ENCODE data around the gene PITPNM3. TPM values are rescaled to one million over a fixed set of nuclear protein-coding genes. Genes with fewer than 3 reads are reported as not detected.
A peak's percentile ranks its signal among the peaks of the same experiment; 100 is the strongest.

PITPNM3 gene
- total RNA-seq, 1 donor from 2014 or later = 2.2 TPM

- no peak for TF ChIP-seq CTCF (IDR thresholded peaks at IDR 0.05; ENCODE audit: insufficient read depth, low read length, poor library complexity, severe bottlenecking)
- Histone ChIP-seq H3K36me3 (ENCODE audit: control insufficient read depth, insufficient read depth, low read length) (no peaks in the 10 kb centered on the region), H3K4me3 (ENCODE audit: low read depth, low read length) (no peak overlapping the region), H3K27me3 (ENCODE audit: control insufficient read depth, insufficient read depth, low read length) (peaks cover 9% of the 10 kb centered on the region)
- no peak for DNase-seq (ENCODE audit: low read depth)
These were observed 133.6 kb downstream of the PITPNM3 start for GRCh38 chr17:6422654-6423241.

GRCh38 chr17:6421700-6422604 is 134.4 kb downstream of the PITPNM3 start:
- H3K4me3 ChIP-seq (ENCODE audit: low read depth, low read length) = no peak overlapping the region
- TF ChIP-seq CTCF (IDR thresholded peaks at IDR 0.05; ENCODE audit: insufficient read depth, low read length, poor library complexity, severe bottlenecking) = peak; percentile 85
- DNase-seq (ENCODE audit: low read depth) = no peak
- peaks cover 9% of the 10 kb centered on the region for H3K27me3 ChIP-seq (ENCODE audit: control insufficient read depth, insufficient read depth, low read length)
- no peaks in the 10 kb centered on the region for H3K36me3 ChIP-seq (ENCODE audit: control insufficient read depth, insufficient read depth, low read length)

GRCh38 chr17:6420173-6420641 is 136.1 kb downstream of the PITPNM3 start:
- DNase-seq (ENCODE audit: low read depth) = no peak
- Histone ChIP-seq H3K27me3 (ENCODE audit: control insufficient read depth, insufficient read depth, low read length) (peaks cover 9% of the 10 kb centered on the region), H3K36me3 (ENCODE audit: control insufficient read depth, insufficient read depth, low read length) (no peaks in the 10 kb centered on the region), H3K4me3 (ENCODE audit: low read depth, low read length) (no peak overlapping the region)
- peak; percentile 60 for TF ChIP-seq CTCF (IDR thresholded peaks at IDR 0.05; ENCODE audit: insufficient read depth, low read length, poor library complexity, severe bottlenecking)

- DNase-seq (ENCODE audit: low read depth) = no peak
- H3K4me3 ChIP-seq (ENCODE audit: low read depth, low read length) = no peak overlapping the region
- H3K36me3 ChIP-seq (ENCODE audit: control insufficient read depth, insufficient read depth, low read length) = no peaks in the 10 kb centered on the region
- peaks cover 4% of the 10 kb centered on the region for H3K27me3 ChIP-seq (ENCODE audit: control insufficient read depth, insufficient read depth, low read length)
- no peak for TF ChIP-seq CTCF (IDR thresholded peaks at IDR 0.05; ENCODE audit: insufficient read depth, low read length, poor library complexity, severe bottlenecking)
These were observed 140.7 kb downstream of the PITPNM3 start for GRCh38 chr17:6415616-6416015.

GRCh38 chr17:6413065-6413464 is 143.3 kb downstream of the PITPNM3 start:
- Histone ChIP-seq H3K4me3 (ENCODE audit: low read depth, low read length) (no peak overlapping the region), H3K27me3 (ENCODE audit: control insufficient read depth, insufficient read depth, low read length) (no peaks in the 10 kb centered on the region), H3K36me3 (ENCODE audit: control insufficient read depth, insufficient read depth, low read length) (no peaks in the 10 kb centered on the region)
- no peak for DNase-seq (ENCODE audit: low read depth)
- peak; percentile 46 for TF ChIP-seq CTCF (IDR thresholded peaks at IDR 0.05; ENCODE audit: insufficient read depth, low read length, poor library complexity, severe bottlenecking)
